Activated B cell treated with CpG ODN at 0.5 μM for 24 hours (primary cell): ENCODE results near the gene OR56B1. TPM values are rescaled to one million over a fixed set of nuclear protein-coding genes. Genes with fewer than 3 reads are reported as not detected.

ENCODE experiments used
- ATAC-seq: fragments of 200-7000 bp; cut with Tn5 transposase; one replicate; pipeline ENCODE4 v1.10.0; 2021; ENCODE audit warnings: low read depth, mild to moderate bottlenecking, moderate library complexity
- CTCF ChIA-PET: fragments of 350-600 bp; sonication (Branson Sonifier 250); formaldehyde crosslinking; loops from one replicate; lab custom pipeline; 2021; ENCODE audit warnings: antibody characterized with exemption; lab: Charles Lee
- POLR2A ChIA-PET: fragments of 350-600 bp; sonication (Branson Sonifier 250); formaldehyde crosslinking; loops from one replicate; lab custom pipeline; 2021; ENCODE audit warnings: antibody characterized with exemption; lab: Charles Lee
- DNase-seq: peaks from one replicate; pipeline ENCODE4 v3.0.0; 2022
- H3K27ac Mint-ChIP-seq: one replicate; pipeline ENCODE4 v1.8.0; 2020; ENCODE audit warnings: mixed read lengths
- H3K27me3 Mint-ChIP-seq: one replicate; pipeline ENCODE4 v1.8.0; 2021; ENCODE audit warnings: mixed read lengths
- H3K36me3 Mint-ChIP-seq: one replicate; pipeline ENCODE4 v1.8.0; 2021; ENCODE audit warnings: low read depth, mixed read lengths
- H3K4me1 Mint-ChIP-seq: one replicate; pipeline ENCODE4 v1.8.0; 2021; ENCODE audit warnings: mixed read lengths
- H3K4me3 Mint-ChIP-seq: one replicate; pipeline ENCODE4 v1.8.0; 2020; ENCODE audit warnings: mild to moderate bottlenecking, mixed read lengths
- H3K9me3 Mint-ChIP-seq: one replicate; pipeline ENCODE4 v1.8.0; 2020; ENCODE audit warnings: mixed read lengths
- CTCF ChIP-seq: fragments of 200-600 bp; IDR thresholded peaks from one replicate; pipeline ENCODE4 v1.8.0; 2022; ENCODE audit warnings: antibody characterized with exemption, mild to moderate bottlenecking
- intact Hi-C: fragments of 100-400 bp; cut with micrococcal nuclease; formaldehyde crosslinking; loops from one replicate; pipeline ENCODE4 v1.15.1; 2024
- total RNA-seq: library from RNA; stranded (reverse); gene quantifications from 2 replicates; pipeline ENCODE4 v1.2.3, GENCODE V29; 2022

OR56B1 gene
- total RNA-seq, 1 donor from 2014 or later = 0.84 TPM

GRCh38 chr11:5767056-5767455 is 30.8 kb downstream of the OR56B1 start:
- POLR2A ChIA-PET = no interaction called here
- ATAC-seq (no peak), DNase-seq (no peak)
- intact Hi-C loops = no loop called here
- CTCF ChIA-PET = no interaction called here
- no peak overlapping the region for H3K27ac Mint-ChIP-seq
- no peaks in the 10 kb centered on the region for H3K9me3 Mint-ChIP-seq
- H3K4me1 Mint-ChIP-seq = no peaks in the 10 kb centered on the region
- no peaks in the 10 kb centered on the region for H3K27me3 Mint-ChIP-seq
- no peak overlapping the region for H3K4me3 Mint-ChIP-seq
- TF ChIP-seq CTCF = no peak
- no peaks in the 10 kb centered on the region for H3K36me3 Mint-ChIP-seq

- H3K4me3 Mint-ChIP-seq = no peak within 1 kb of the TSS
- no peak for ATAC-seq
- no peaks in the 10 kb centered on the region for H3K27me3 Mint-ChIP-seq
- DNase-seq = no peak
- POLR2A ChIA-PET = no interaction called here
- H3K36me3 Mint-ChIP-seq = no peaks in the 10 kb centered on the region
- H3K4me1 Mint-ChIP-seq = no peaks in the 10 kb centered on the region
- no peak within 1 kb of the TSS for H3K27ac Mint-ChIP-seq
- CTCF ChIA-PET = no interaction called here
- no peaks in the 10 kb centered on the region for H3K9me3 Mint-ChIP-seq
- intact Hi-C loops = no loop called here
- TF ChIP-seq CTCF = no peak
Observed at GRCh38 chr11:5783255-5783654, 47.0 kb downstream of the OR56B1 start, which contains the start of gene OR52N5. Gene OR52N5 (minus strand): TSS chr11:5783355. CDS start chr11:5778634, 4,721 bp downstream.

Other genes with a start within 250 kb of the OR56B1 start
- gene OR52D1, start 247.8 kb upstream of the OR56B1 start, total RNA-seq = not detected in 2 replicates
- 0.16 and 0.29 TPM in 2 replicates for gene UBQLN3, start 226.5 kb upstream of the OR56B1 start, total RNA-seq
- gene UBQLNL, start 219.7 kb upstream of the OR56B1 start, total RNA-seq = 0.29 and 0.34 TPM in 2 replicates
- gene OR52H1, start 187.9 kb upstream of the OR56B1 start, total RNA-seq = 0.20 and 0.22 TPM in 2 replicates
- gene OR52B6, start 155.6 kb upstream of the OR56B1 start, total RNA-seq = not detected in 2 replicates
- gene TRIM6, start 139.8 kb upstream of the OR56B1 start, total RNA-seq = 0.22 and 0.44 TPM in 2 replicates
- gene TRIM34, start 111.4 kb upstream of the OR56B1 start, total RNA-seq = 25.9 and 28.7 TPM in 2 replicates
- gene TRIM5, start 51.4 kb upstream of the OR56B1 start, total RNA-seq = 34.3 and 36.3 TPM in 2 replicates
- gene TRIM22, start 46.7 kb upstream of the OR56B1 start, total RNA-seq = 244 and 255 TPM in 2 replicates
- gene OR52N4, start 17.8 kb downstream of the OR56B1 start, total RNA-seq = 1.1 and 2.2 TPM in 2 replicates
- gene OR52N5, start 46.9 kb downstream of the OR56B1 start, total RNA-seq = not detected in 2 replicates
- gene OR52N1, start 54.8 kb downstream of the OR56B1 start, total RNA-seq = not detected in 2 replicates
- gene OR52N2, start 72.5 kb downstream of the OR56B1 start, total RNA-seq = not detected in 2 replicates
- gene OR52E6, start 105.4 kb downstream of the OR56B1 start, total RNA-seq = not detected in 2 replicates
- not detected in 2 replicates for gene OR52E8, start 121.2 kb downstream of the OR56B1 start, total RNA-seq
- gene OR52E4, start 144.2 kb downstream of the OR56B1 start, total RNA-seq = not detected in 2 replicates
- not detected in 2 replicates for gene OR52E5, start 156.8 kb downstream of the OR56B1 start, total RNA-seq
- gene OR56A3, start 205.8 kb downstream of the OR56B1 start, total RNA-seq = not detected in 2 replicates
- not detected in 2 replicates for gene OR56A5, start 232.0 kb downstream of the OR56B1 start, total RNA-seq